ENCODE data around the gene MARCKSL1. TPM values are rescaled to one million over a fixed set of nuclear protein-coding genes. Genes with fewer than 3 reads are reported as not detected.

The MARCKSL1 gene, protein sequence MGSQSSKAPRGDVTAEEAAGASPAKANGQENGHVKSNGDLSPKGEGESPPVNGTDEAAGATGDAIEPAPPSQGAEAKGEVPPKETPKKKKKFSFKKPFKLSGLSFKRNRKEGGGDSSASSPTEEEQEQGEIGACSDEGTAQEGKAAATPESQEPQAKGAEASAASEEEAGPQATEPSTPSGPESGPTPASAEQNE
- 100 to 1,000 TPM in 2 of 4 donors, 10 to 100 TPM in 2; 55.9 to 132 (median 91.1) TPM for polyA plus RNA-seq
- long read RNA-seq, donor 1 = 0 reads
- long read RNA-seq, donor 2, transcript MARCKSL1-201 (2 exons, 1,699 nt) = major isoform, 46 of 46 reads
- long read RNA-seq, donor 2, partial matches to known transcripts = 0 of 46 reads
- long read RNA-seq, donor 2, other reads (novel, unspliced or antisense) = 0 of 46 reads
- long read RNA-seq, donor 3, transcript MARCKSL1-201 (2 exons, 1,699 nt) = major isoform, 72 of 78 reads
- long read RNA-seq, donor 3, partial matches to known transcripts = 0 of 78 reads
- long read RNA-seq, donor 3, other reads (novel, unspliced or antisense) = 6 of 78 reads
- long read RNA-seq, donor 4, partial matches to known transcripts = 0 of 4 reads
- long read RNA-seq, donor 4, other reads (novel, unspliced or antisense) = 0 of 4 reads
- long read RNA-seq, donor 5, transcript MARCKSL1-201 (2 exons, 1,699 nt) = major isoform, 21 of 21 reads
- long read RNA-seq, donor 5, partial matches to known transcripts = 0 of 21 reads
- long read RNA-seq, donor 5, other reads (novel, unspliced or antisense) = 0 of 21 reads
- long read RNA-seq, donor 6, transcript MARCKSL1-201 (2 exons, 1,699 nt) = major isoform, 39 of 39 reads
- long read RNA-seq, donor 6, partial matches to known transcripts = 0 of 39 reads
- long read RNA-seq, donor 6, other reads (novel, unspliced or antisense) = 0 of 39 reads
- long read RNA-seq, donor 7 = 0 reads
- long read RNA-seq, donor 8, transcript MARCKSL1-201 (2 exons, 1,699 nt) = major isoform, 16 of 16 reads
- long read RNA-seq, donor 8, partial matches to known transcripts = 0 of 16 reads
- long read RNA-seq, donor 8, other reads (novel, unspliced or antisense) = 0 of 16 reads
- long read RNA-seq, donor 9, transcript MARCKSL1-201 (2 exons, 1,699 nt) = major isoform, 18 of 18 reads
- long read RNA-seq, donor 9, partial matches to known transcripts = 0 of 18 reads
- long read RNA-seq, donor 9, other reads (novel, unspliced or antisense) = 0 of 18 reads
- long read RNA-seq, donor 10, transcript MARCKSL1-201 (2 exons, 1,699 nt) = major isoform, 174 of 188 reads
- long read RNA-seq, donor 10, partial matches to known transcripts = 0 of 188 reads
- long read RNA-seq, donor 10, other reads (novel, unspliced or antisense) = 14 of 188 reads

DNA sequence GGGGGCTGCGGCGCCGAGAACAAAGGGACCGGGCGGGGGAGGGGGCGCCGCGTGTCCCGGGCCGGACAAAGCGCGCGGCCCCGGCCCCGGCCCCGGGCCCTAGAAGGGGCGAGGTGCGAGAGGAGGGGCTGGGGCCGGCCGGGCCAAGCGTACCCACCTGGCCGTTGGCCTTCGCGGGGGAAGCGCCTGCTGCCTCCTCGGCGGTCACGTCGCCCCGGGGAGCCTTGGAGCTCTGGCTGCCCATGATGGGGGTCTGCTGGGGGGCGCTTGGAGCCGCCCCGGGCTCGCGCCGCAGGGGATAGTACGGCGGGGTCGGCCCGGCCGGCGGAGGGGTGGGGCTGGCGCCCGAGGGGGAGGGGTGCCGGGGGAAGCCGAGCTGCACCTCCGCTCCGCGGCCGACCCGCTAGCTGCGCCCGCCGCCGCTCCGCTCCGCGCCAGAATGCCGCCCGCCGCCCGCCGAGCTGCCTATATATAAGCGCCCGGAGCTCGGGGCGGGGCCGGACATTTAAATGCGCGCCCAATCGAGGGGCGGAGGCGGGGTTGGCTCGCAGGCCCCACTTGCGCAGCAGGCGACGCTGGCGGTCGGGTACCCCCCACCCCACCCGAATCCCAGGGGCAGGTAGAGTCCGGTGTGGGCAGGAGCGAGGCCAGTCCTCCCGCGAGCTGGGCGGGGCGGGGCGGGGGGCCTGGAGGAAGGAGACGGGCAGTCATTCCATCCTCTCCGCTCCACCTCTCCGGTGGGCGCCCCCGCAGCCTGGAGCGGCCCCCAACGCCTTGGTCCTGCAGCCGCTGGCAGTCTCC lies at the start of gene MARCKSL1:
MARCKSL1 (minus strand) TSS at position 444 of the 801 bp plus-strand sequence; CDS start at position 244, 200 bp downstream.
- DNase-seq (peak; percentile 64 to 89), FAIRE-seq (no peak)
- Histone ChIP-seq H3K27ac (ENCODE audit: low read depth in 1 of 3, low read length in 2 of 3) (peak within 1 kb of the TSS; percentile 5 to 72 (median 69)), H3K27me3 (ENCODE audit: control insufficient read depth in 3 of 3, insufficient read depth in 3 of 3, low read length in 3 of 3) (no peaks in the 10 kb centered on the region), H3K36me3 (ENCODE audit: control insufficient read depth in 3 of 3, insufficient read depth in 2 of 3, low read depth in 1 of 3, low read length in 3 of 3) (peaks cover 8 to 36% (median 11%) of the 10 kb centered on the region in 3 donors), H3K4me3 (ENCODE audit: low read depth in 1 of 3, low read length in 3 of 3) (peak within 1 kb of the TSS; percentile 65 to 75 (median 70)), H3K9me3 (ENCODE audit: control insufficient read depth in 2 of 2, insufficient read depth in 1 of 2, low read depth in 1 of 2, low read length in 1 of 2) (no peaks in the 10 kb centered on the region), H3K4me1 (ENCODE audit: control insufficient read depth in 3 of 3, insufficient read depth in 2 of 3, low read depth in 1 of 3, low read length in 2 of 3) (peaks cover 0 to 39% (median 2%) of the 10 kb centered on the region in 3 donors)
- WGBS, 3 donors = 1 to 2% (median 1%) methylated on average over 37 to 95 of the region's 95 CpGs

DNA sequence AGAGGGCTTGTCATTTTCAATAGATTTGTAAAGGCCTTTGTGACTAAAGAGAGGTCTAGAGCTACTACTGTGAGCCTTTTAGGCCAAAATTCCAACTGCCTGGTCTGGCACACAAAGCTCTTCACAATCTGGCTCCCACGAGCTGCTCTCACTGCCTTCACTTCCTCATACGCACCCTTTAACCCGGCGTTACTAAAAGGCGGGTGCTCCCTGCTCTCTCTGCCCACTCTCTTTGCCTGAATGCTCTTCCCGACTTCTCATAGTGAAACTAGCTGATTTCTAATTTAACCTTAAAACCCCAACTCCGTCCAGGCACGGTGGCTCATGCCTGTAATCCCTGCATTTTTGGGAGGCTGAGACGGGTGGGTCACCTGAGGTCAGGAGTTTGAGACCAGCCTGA lies 44.0 kb upstream of the MARCKSL1 start:
- H3K4me3 ChIP-seq (ENCODE audit: low read depth in 1 of 3, low read length in 3 of 3) = no peak overlapping the region
- no peak overlapping the region for H3K27ac ChIP-seq (ENCODE audit: low read depth in 1 of 3, low read length in 2 of 3)
- no peaks in the 10 kb centered on the region for H3K4me1 ChIP-seq (ENCODE audit: control insufficient read depth in 3 of 3, insufficient read depth in 2 of 3, low read depth in 1 of 3, low read length in 2 of 3)
- no peaks in the 10 kb centered on the region for H3K9me3 ChIP-seq (ENCODE audit: control insufficient read depth in 2 of 2, insufficient read depth in 1 of 2, low read depth in 1 of 2, low read length in 1 of 2)
- 88 to 96% (median 88%) methylated on average over 9 of the region's 9 CpGs for WGBS, 3 donors
- no peaks in the 10 kb centered on the region for H3K27me3 ChIP-seq (ENCODE audit: control insufficient read depth in 3 of 3, insufficient read depth in 3 of 3, low read length in 3 of 3)
- H3K36me3 ChIP-seq (ENCODE audit: control insufficient read depth in 3 of 3, insufficient read depth in 2 of 3, low read depth in 1 of 3, low read length in 3 of 3) = peaks cover 24 to 81% (median 55%) of the 10 kb centered on the region in 3 donors
- FAIRE-seq (no peak), DNase-seq (no peak)

DNA sequence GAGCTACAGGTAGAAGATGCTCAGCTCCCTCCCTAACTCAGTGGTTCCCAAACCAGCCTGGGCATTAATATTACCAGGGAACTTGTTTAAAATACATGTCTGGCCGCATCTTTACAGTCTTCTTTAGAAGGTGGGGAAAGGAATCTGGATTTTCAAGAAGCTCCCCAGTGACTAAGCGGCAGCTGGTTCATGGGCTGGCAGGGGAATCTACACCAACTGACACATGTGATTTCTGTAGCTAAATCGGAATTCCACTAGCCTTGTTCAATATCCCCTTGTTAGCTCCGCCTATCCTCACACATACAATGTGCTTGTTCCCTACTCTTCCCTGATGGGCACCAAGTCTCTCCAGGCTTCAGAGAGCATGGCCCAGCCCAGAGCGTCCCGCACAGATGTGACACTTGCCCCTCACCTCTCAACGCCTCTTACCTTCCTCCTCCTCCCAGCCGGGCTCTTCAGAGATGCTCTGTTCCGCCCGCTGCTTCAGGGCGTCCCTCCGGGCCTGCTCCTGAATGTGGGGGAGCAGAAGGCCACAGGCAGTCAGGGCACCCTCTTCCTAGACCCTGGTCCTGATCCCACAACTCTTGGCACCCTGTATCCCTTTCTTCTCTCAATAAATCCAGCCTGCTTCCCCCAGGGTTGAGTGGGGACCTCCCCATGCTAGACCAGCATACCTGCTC lies 41.6 kb upstream of the MARCKSL1 start:
- Histone ChIP-seq H3K4me3 (ENCODE audit: low read depth in 1 of 3, low read length in 3 of 3) (no peak overlapping the region), H3K9me3 (ENCODE audit: control insufficient read depth in 2 of 2, insufficient read depth in 1 of 2, low read depth in 1 of 2, low read length in 1 of 2) (no peaks in the 10 kb centered on the region), H3K27ac (ENCODE audit: low read depth in 1 of 3, low read length in 2 of 3) (no peak overlapping the region), H3K4me1 (ENCODE audit: control insufficient read depth in 3 of 3, insufficient read depth in 2 of 3, low read depth in 1 of 3, low read length in 2 of 3) (no peaks in the 10 kb centered on the region), H3K36me3 (ENCODE audit: control insufficient read depth in 3 of 3, insufficient read depth in 2 of 3, low read depth in 1 of 3, low read length in 3 of 3) (peaks cover 33 to 90% (median 59%) of the 10 kb centered on the region in 3 donors), H3K27me3 (ENCODE audit: control insufficient read depth in 3 of 3, insufficient read depth in 3 of 3, low read length in 3 of 3) (no peaks in the 10 kb centered on the region)
- no peak for DNase-seq
- WGBS, 3 donors = 90 to 93% (median 92%) methylated on average over 12 of the region's 12 CpGs
- no peak for FAIRE-seq

DNA sequence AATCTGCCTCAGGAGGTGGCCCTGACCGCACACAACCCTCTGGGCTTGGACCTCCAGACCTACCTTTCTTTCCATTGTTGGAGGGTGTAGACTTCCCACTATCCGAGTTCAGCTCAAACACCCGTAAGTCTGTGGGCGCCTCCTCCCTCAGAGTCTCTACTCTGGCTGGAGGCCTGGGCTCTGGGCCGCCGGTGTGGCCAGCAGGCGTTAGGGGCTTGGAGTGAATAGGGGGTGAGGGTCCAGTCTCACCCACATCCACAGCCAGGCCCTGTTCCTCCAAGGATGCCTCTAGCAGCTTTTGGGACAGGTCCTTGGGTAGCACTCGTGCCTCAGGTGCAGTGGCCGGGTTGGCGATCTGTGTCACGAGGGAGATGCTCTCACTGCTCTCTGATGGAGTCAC lies 40.2 kb upstream of the MARCKSL1 start:
- Histone ChIP-seq H3K36me3 (ENCODE audit: control insufficient read depth in 3 of 3, insufficient read depth in 2 of 3, low read depth in 1 of 3, low read length in 3 of 3) (peaks cover 32 to 90% (median 64%) of the 10 kb centered on the region in 3 donors), H3K4me3 (ENCODE audit: low read depth in 1 of 3, low read length in 3 of 3) (no peak overlapping the region), H3K27ac (ENCODE audit: low read depth in 1 of 3, low read length in 2 of 3) (no peak overlapping the region), H3K27me3 (ENCODE audit: control insufficient read depth in 3 of 3, insufficient read depth in 3 of 3, low read length in 3 of 3) (no peaks in the 10 kb centered on the region), H3K9me3 (ENCODE audit: control insufficient read depth in 2 of 2, insufficient read depth in 1 of 2, low read depth in 1 of 2, low read length in 1 of 2) (no peaks in the 10 kb centered on the region), H3K4me1 (ENCODE audit: control insufficient read depth in 3 of 3, insufficient read depth in 2 of 3, low read depth in 1 of 3, low read length in 2 of 3) (no peaks in the 10 kb centered on the region)
- 96 to 97% (median 96%) methylated on average over 11 of the region's 11 CpGs for WGBS, 3 donors
- FAIRE-seq (no peak), DNase-seq (no peak)

DNA sequence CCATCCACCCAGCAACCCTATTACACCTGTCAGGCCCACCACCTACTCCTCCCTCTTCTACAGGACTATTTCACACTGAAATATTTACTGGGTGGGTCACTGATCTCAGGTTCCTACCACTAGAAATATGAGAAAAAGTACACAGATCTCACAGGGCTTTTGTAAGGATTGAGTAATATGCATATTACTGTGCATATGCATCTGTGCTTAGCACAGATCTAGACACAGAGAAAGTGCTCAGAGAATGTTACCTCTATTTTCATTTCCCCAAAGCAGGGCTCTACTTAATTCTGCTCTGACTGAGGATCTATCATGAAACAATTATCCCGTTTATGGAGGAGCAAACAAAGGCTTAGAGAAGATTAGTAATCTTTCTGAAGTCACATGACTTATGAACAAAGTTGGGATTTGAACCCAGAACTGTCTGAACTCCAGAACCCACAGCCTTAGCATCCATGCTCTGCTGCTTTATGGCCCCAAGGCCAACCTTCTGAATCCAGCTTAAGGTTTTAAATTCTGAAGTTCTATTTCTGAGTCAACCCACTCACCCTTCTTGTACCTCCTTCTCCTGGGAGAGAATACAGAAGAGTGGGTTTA lies 38.1 kb upstream of the MARCKSL1 start:
- FAIRE-seq (no peak), DNase-seq (no peak)
- 14 to 51% (median 41%) methylated on average over 1 of the region's 1 CpG for WGBS, 3 donors
- Histone ChIP-seq H3K9me3 (ENCODE audit: control insufficient read depth in 2 of 2, insufficient read depth in 1 of 2, low read depth in 1 of 2, low read length in 1 of 2) (no peaks in the 10 kb centered on the region), H3K27ac (ENCODE audit: low read depth in 1 of 3, low read length in 2 of 3) (no peak overlapping the region), H3K4me1 (ENCODE audit: control insufficient read depth in 3 of 3, insufficient read depth in 2 of 3, low read depth in 1 of 3, low read length in 2 of 3) (no peaks in the 10 kb centered on the region), H3K27me3 (ENCODE audit: control insufficient read depth in 3 of 3, insufficient read depth in 3 of 3, low read length in 3 of 3) (no peaks in the 10 kb centered on the region), H3K4me3 (ENCODE audit: low read depth in 1 of 3, low read length in 3 of 3) (no peak overlapping the region), H3K36me3 (ENCODE audit: control insufficient read depth in 3 of 3, insufficient read depth in 2 of 3, low read depth in 1 of 3, low read length in 3 of 3) (peaks cover 32 to 84% (median 52%) of the 10 kb centered on the region in 3 donors)

DNA sequence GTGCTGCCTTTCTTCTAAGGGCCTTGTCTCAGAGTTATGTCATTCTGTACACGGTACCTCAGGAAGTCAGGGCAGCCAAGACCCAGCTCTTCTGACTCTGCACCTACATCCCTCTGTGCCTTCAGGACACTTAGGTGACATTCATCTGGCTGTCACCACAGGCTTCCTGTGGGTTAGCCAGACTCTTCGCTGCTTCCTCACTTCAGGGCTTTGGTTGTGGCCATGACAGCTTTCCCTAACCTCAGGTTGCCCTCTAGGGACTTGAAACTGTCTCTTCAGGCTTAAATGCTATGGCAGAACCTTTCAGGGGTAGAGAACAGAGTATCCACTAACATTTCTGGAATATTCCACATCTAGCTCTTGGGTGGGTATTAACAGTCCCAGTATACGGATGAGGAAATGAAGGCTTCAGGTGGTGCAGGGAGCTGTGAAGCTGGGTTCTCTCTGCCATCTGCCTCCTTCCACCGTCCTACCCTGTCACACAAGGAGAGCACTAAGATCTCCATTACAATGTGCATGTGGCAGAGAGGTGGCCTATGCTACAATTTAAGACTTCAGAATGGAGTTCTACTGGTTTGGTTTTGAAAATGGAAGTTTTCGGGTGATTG lies 36.2 kb upstream of the MARCKSL1 start:
- DNase-seq (peak in 1 of 2 donors; percentile 39), FAIRE-seq (no peak)
- WGBS, 3 donors = 79 to 85% (median 85%) methylated on average over 5 of the region's 5 CpGs
- no peak overlapping the region for H3K27ac ChIP-seq (ENCODE audit: low read depth in 1 of 3, low read length in 2 of 3)
- peaks cover 26 to 80% (median 45%) of the 10 kb centered on the region in 3 donors for H3K36me3 ChIP-seq (ENCODE audit: control insufficient read depth in 3 of 3, insufficient read depth in 2 of 3, low read depth in 1 of 3, low read length in 3 of 3)
- H3K4me1 ChIP-seq (ENCODE audit: control insufficient read depth in 3 of 3, insufficient read depth in 2 of 3, low read depth in 1 of 3, low read length in 2 of 3) = no peaks in the 10 kb centered on the region
- no peak overlapping the region for H3K4me3 ChIP-seq (ENCODE audit: low read depth in 1 of 3, low read length in 3 of 3)
- H3K9me3 ChIP-seq (ENCODE audit: control insufficient read depth in 2 of 2, insufficient read depth in 1 of 2, low read depth in 1 of 2, low read length in 1 of 2) = no peaks in the 10 kb centered on the region
- no peaks in the 10 kb centered on the region for H3K27me3 ChIP-seq (ENCODE audit: control insufficient read depth in 3 of 3, insufficient read depth in 3 of 3, low read length in 3 of 3)
